ENCODE data around the gene STK11IP. TPM values are rescaled to one million over a fixed set of nuclear protein-coding genes. Genes with fewer than 3 reads are reported as not detected.

The STK11IP gene
- total RNA-seq, 4 donors from 2014 or later = 19.4 to 62.6 (median 51.5) TPM

DNA sequence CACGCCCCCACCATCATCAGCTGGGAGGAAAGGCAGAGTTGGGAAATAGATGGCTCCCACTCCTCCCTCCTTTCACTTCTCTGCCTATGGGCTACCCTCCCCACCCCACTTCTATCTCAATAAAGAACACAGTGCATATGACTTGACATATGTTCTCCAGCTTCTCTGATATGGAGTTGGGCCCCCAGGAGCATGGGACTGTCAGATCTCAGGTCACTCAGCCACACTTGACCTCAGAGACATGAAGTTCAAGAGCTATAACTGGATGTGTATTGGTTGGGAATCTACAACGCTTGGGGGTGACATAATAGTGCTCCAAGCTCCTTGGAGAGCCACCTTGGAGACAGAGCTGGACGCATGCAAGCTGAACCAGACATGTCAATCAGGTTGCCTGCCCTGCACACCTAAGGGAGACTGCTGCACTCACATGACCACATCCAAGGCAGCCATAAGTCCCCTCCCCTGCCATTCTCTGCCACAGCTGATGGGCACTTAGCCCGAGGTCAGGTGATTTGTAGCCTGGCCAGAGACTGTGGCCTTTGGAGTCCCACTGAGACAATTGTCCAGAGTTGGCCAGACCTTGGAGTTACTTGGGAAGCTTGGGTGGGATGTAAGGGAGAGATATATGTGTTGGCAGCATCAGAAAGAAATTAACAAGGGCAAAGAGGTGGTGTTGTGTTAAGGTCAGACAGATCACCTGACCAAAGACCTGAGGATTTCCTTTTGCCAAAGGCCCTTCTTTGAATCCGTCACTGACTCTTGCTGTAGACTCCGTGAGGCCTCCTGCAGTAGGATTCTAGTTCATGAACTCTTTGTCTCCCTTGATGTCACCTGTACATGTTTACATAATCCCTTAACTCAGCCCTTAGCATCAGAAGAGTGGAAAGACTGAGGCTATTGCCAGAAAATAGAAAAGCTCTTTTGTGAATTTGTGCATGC is 21.8 kb upstream of the STK11IP start:
- H3K4me3 ChIP-seq = no peak overlapping the region
- H3K36me3 ChIP-seq = no peaks in the 10 kb centered on the region
- peaks cover 0 to 3% (median 0%) of the 10 kb centered on the region in 4 donors for H3K4me1 ChIP-seq
- no peak for DNase-seq
- TF ChIP-seq POLR2A (IDR thresholded peaks at IDR 0.05) (no peak), CTCF (IDR thresholded peaks at IDR 0.05) (no peak)
- no peaks in the 10 kb centered on the region for H3K9me3 ChIP-seq
- H3K27me3 ChIP-seq = peaks cover 0 to 4% of the 10 kb centered on the region in 2 donors
- no peak overlapping the region for H3K27ac ChIP-seq

DNA sequence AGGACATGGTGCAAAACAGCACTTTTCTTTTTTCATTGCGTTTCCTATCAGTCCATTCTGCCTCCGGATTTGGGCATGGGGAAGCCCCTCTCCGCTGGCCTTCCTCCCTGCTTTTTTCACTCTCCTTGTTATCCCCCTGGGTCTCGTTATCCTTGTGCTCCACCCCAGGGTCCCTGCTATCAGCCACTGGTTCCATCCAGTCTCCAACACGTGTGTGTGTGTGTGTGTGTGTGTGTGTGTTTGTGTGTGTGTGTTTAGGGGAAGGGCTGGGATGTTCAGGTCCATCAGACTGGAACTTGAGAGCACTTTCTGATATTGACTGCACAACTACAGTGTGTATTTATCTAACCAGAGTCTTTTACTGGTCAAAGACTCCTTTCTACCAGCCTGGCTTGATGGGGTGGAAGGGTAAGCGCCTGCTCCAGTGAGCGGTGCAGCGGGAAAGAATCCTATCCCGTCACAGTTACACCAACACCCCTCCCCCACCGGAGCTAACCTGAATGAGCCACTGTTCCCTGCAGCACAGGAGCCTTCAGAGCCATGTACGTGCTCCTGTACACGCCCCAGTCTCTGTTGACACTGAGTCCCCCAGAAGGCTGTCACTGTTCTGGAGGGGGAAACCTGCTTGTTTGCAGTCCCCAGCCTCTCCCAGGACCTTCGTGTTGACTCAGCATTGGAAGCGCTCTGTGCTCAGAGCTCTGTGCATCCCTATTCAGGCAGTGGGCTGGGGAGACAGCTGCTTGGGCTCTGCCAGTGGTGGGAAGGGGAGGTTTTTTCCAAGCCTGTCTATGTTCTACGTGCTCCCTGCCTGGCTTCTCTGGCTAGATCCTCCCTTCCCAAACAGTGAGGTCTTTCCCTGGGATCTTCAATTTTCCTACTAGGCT is 20.9 kb upstream of the STK11IP start:
- TF ChIP-seq CTCF (IDR thresholded peaks at IDR 0.05) (no peak), POLR2A (IDR thresholded peaks at IDR 0.05) (no peak)
- H3K27ac ChIP-seq = no peak overlapping the region
- H3K36me3 ChIP-seq = no peaks in the 10 kb centered on the region
- H3K27me3 ChIP-seq = peaks cover 0 to 4% of the 10 kb centered on the region in 2 donors
- no peak overlapping the region for H3K4me3 ChIP-seq
- H3K4me1 ChIP-seq = no peaks in the 10 kb centered on the region
- no peaks in the 10 kb centered on the region for H3K9me3 ChIP-seq
- no peak for DNase-seq

GRCh38 chr2:219578811-219579613 is 18.6 kb upstream of the STK11IP start:
- Histone ChIP-seq H3K27me3 (no peaks in the 10 kb centered on the region), H3K36me3 (no peaks in the 10 kb centered on the region), H3K9me3 (no peaks in the 10 kb centered on the region), H3K4me1 (no peaks in the 10 kb centered on the region), H3K27ac (no peak overlapping the region), H3K4me3 (no peak overlapping the region)
- no peak for TF ChIP-seq CTCF (IDR thresholded peaks at IDR 0.05)
- TF ChIP-seq POLR2A (IDR thresholded peaks at IDR 0.05) = no peak
- DNase-seq = no peak

GRCh38 chr2:219581346-219581745 is 16.3 kb upstream of the STK11IP start:
- Histone ChIP-seq H3K9me3 (no peaks in the 10 kb centered on the region), H3K36me3 (no peaks in the 10 kb centered on the region), H3K4me1 (no peaks in the 10 kb centered on the region), H3K27me3 (no peaks in the 10 kb centered on the region), H3K4me3 (no peak overlapping the region), H3K27ac (no peak overlapping the region)
- TF ChIP-seq POLR2A (IDR thresholded peaks at IDR 0.05) = no peak
- no peak for DNase-seq

GRCh38 chr2:219591091-219591490 is 6.6 kb upstream of the STK11IP start:
- Histone ChIP-seq H3K27ac (no peak overlapping the region), H3K4me3 (no peak overlapping the region), H3K4me1 (no peaks in the 10 kb centered on the region), H3K27me3 (no peaks in the 10 kb centered on the region), H3K36me3 (no peaks in the 10 kb centered on the region), H3K9me3 (no peaks in the 10 kb centered on the region)
- DNase-seq = no peak
- TF ChIP-seq CTCF (IDR thresholded peaks at IDR 0.05) (no peak), POLR2A (IDR thresholded peaks at IDR 0.05) (no peak)
